Activated CD4-positive, alpha-beta T cell treated with anti-CD3 and anti-CD28 coated beads for 1 hour (primary cell): ENCODE measurements around the gene TMEM39B.
A peak's percentile ranks its signal among the peaks of the same experiment; 100 is the strongest.
"Not testable (repeated sequence)": the region's sequence is repeated elsewhere in the genome, so short reads cannot be mapped to it uniquely, and the experiment has no call there.

Experiments
- DNase-seq: peaks from one replicate; pipeline ENCODE4 v3.0.0-alpha.2; 2020

TMEM39B gene

GRCh38 chr1:32072622-32073298, at the start of gene TMEM39B:
Gene TMEM39B (plus strand): TSS chr1:32072939. CDS start chr1:32073048, 109 bp downstream.
- peak; percentile 87 for DNase-seq

GRCh38 chr1:32023351-32023750, 49.4 kb upstream of the TMEM39B start:
- no peak for DNase-seq

- no peak for DNase-seq
Observed at GRCh38 chr1:32025515-32025914, 47.2 kb upstream of the TMEM39B start.

GRCh38 chr1:32028746-32029145, 44.0 kb upstream of the TMEM39B start:
- DNase-seq, result no peak

GRCh38 chr1:32031578-32032274, 41.0 kb upstream of the TMEM39B start:
- DNase-seq, result no peak

GRCh38 chr1:32032275-32032615, 40.5 kb upstream of the TMEM39B start:
- DNase-seq, result no peak

GRCh38 chr1:32035119-32035518, 37.6 kb upstream of the TMEM39B start:
- DNase-seq, result no peak

GRCh38 chr1:32040711-32041110, 32.0 kb upstream of the TMEM39B start:
- no peak for DNase-seq

- DNase-seq, result no peak
Observed at GRCh38 chr1:32042330-32042729, 30.4 kb upstream of the TMEM39B start.

GRCh38 chr1:32044234-32044633, 28.5 kb upstream of the TMEM39B start:
- DNase-seq, result no peak

GRCh38 chr1:32045772-32046171, 27.0 kb upstream of the TMEM39B start:
- no peak for DNase-seq

GRCh38 chr1:32047701-32048100, 25.0 kb upstream of the TMEM39B start:
- DNase-seq, result no peak

- DNase-seq, result no peak
Observed at GRCh38 chr1:32048440-32048839, 24.3 kb upstream of the TMEM39B start.

GRCh38 chr1:32051706-32052105, 21.0 kb upstream of the TMEM39B start:
- DNase-seq, result no peak

- no peak for DNase-seq
Observed at GRCh38 chr1:32052887-32053286, 19.9 kb upstream of the TMEM39B start.

- no peak for DNase-seq
Observed at GRCh38 chr1:32055416-32055815, 17.3 kb upstream of the TMEM39B start.

- DNase-seq, result no peak
Observed at GRCh38 chr1:32056598-32056997, 16.1 kb upstream of the TMEM39B start.

- DNase-seq, result no peak
Observed at GRCh38 chr1:32060914-32061313, 11.8 kb upstream of the TMEM39B start.

- no peak for DNase-seq
Observed at GRCh38 chr1:32062867-32063230, 9.9 kb upstream of the TMEM39B start.

- no peak for DNase-seq
Observed at GRCh38 chr1:32063261-32063681, 9.5 kb upstream of the TMEM39B start.

- DNase-seq, result not testable (repeated sequence)
Observed at GRCh38 chr1:32065613-32066488, 6.9 kb upstream of the TMEM39B start.

GRCh38 chr1:32066489-32066873, 6.3 kb upstream of the TMEM39B start:
- no peak for DNase-seq

GRCh38 chr1:32068957-32069588, 3.7 kb upstream of the TMEM39B start:
- DNase-seq, result no peak
